ENCODE data around the gene MAP3K6. TPM values are rescaled to one million over a fixed set of nuclear protein-coding genes. Genes with fewer than 3 reads are reported as not detected.

Gene MAP3K6
- 1 to 10 TPM; 1.3 to 8.3 TPM for total RNA-seq
- 1 to 10 TPM; 3.4 to 4.6 TPM for polyA plus RNA-seq

DNA sequence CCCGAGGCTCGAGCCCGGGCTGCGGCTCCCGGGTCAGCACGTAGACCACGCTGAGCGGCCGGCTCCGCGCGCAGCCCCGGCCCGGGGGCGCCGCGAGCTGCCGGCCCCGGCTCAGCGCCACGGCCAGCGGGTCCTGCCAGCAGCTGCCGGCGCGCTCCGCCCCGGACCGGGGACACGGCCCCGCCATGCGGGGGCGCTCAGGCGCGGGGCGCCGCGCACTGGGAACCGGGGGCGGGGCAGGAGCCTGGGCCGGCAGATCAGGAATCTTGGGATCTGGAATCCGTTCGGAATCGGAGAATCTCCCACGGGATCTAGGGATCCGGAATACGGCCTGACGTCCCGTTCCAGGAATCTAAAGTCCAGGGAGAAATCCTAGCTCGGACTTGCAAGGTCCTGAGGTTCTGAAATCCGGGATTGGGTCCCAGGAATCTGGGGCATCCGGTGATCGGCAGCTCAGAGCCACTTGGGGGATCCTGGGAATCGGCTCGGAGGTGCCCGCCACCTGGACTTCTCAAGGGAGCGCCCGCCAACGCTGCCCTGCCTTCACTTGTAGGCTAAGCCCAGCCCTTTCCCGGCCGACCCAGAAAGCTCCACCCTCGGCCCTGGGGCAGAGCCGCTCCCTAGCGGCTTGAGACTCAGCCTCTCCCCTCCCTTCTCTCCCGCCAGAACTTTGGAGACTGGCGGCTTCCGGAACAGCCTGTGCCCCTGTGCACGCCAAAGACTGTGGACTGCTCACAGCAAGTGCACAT, at the start of gene MAP3K6:
TSS of gene MAP3K6 (minus strand) at position 551 of the 749 bp plus-strand sequence. CDS start at position 187, 364 bp downstream.
- Histone ChIP-seq H3K9ac (ENCODE audit: low read depth in 1 of 2, low read length in 2 of 2) (peak within 1 kb of the TSS; percentile 79 to 85), H3K27me3 (ENCODE audit: control insufficient read depth in 4 of 4, insufficient read depth in 4 of 4, low read length in 3 of 4) (no peaks in the 10 kb centered on the region), H3K4me3 (ENCODE audit: low read depth in 1 of 3, low read length in 3 of 3) (peak within 1 kb of the TSS; percentile 66 to 80 (median 72)), H3K9me3 (ENCODE audit: control insufficient read depth in 4 of 4, low read length in 3 of 4) (no peaks in the 10 kb centered on the region), H3K36me3 (ENCODE audit: control insufficient read depth in 4 of 4, insufficient read depth in 3 of 4, low read depth in 1 of 4, low read length in 3 of 4) (no peaks in the 10 kb centered on the region), H3K4me1 (ENCODE audit: control insufficient read depth in 4 of 4, insufficient read depth in 4 of 4, low read length in 3 of 4) (peaks cover 0 to 34% (median 12%) of the 10 kb centered on the region in 4 donors), H3K27ac (ENCODE audit: low read depth in 1 of 2, low read length in 2 of 2) (peak within 1 kb of the TSS; percentile 88 to 90)
- TF ChIP-seq HNF4G (IDR thresholded peaks at IDR 0.05) (no peak), FOXA1 (IDR thresholded peaks at IDR 0.05) (no peak), SP1 (IDR thresholded peaks at IDR 0.05) (peak; percentile 80), RXRA (IDR thresholded peaks at IDR 0.05) (peak in 1 of 2 donors; percentile 8), FOXA2 (IDR thresholded peaks at IDR 0.05) (no peak), JUND (IDR thresholded peaks at IDR 0.05) (no peak), TAF1 (conservative IDR thresholded peaks at IDR 0.05) (no peak), NR2F2 (IDR thresholded peaks at IDR 0.05) (peak; percentile 43), CTCF (IDR thresholded peaks at IDR 0.05; ENCODE audit: low read depth, low read length, missing input control) (peak; percentile 25), GABPA (IDR thresholded peaks at IDR 0.05 in 1 of 2, conservative IDR thresholded peaks at IDR 0.05 in 1 of 2) (no peak), ZBTB33 (IDR thresholded peaks at IDR 0.05) (no peak), RAD21 (IDR thresholded peaks at IDR 0.05) (peak in 1 of 2 donors; percentile 14), REST (IDR thresholded peaks at IDR 0.05) (no peak), YY1 (IDR thresholded peaks at IDR 0.05) (no peak), HNF4A (conservative IDR thresholded peaks at IDR 0.05) (no peak), EGR1 (IDR thresholded peaks at IDR 0.05; ENCODE audit: low read depth in 2 of 2) (peak in 1 of 2 donors; percentile 20)
- TF ChIP-seq, protein P1, sequence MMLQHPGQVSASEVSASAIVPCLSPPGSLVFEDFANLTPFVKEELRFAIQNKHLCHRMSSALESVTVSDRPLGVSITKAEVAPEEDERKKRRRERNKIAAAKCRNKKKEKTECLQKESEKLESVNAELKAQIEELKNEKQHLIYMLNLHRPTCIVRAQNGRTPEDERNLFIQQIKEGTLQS (IDR thresholded peaks at IDR 0.05) = no peak
- TF ChIP-seq, protein P2, sequence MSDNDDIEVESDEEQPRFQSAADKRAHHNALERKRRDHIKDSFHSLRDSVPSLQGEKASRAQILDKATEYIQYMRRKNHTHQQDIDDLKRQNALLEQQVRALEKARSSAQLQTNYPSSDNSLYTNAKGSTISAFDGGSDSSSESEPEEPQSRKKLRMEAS (IDR thresholded peaks at IDR 0.05) = no peak
- under 1% methylated on average over 67 of the region's 67 CpGs for WGBS
- peak; percentile 71 for DNase-seq (ENCODE audit: low spot score)

All from liver (tissue), 9 donors.